8988T (cell line): Measurements from ENCODE around the gene PPP2R5A.
"Not testable (repeated sequence)": the region's sequence is repeated elsewhere in the genome, so short reads cannot be mapped to it uniquely, and the experiment has no call there.

ENCODE experiments used
- DNase-seq: peaks from one replicate; pipeline ENCODE4 v3.0.0; 2011

The PPP2R5A gene

DNA sequence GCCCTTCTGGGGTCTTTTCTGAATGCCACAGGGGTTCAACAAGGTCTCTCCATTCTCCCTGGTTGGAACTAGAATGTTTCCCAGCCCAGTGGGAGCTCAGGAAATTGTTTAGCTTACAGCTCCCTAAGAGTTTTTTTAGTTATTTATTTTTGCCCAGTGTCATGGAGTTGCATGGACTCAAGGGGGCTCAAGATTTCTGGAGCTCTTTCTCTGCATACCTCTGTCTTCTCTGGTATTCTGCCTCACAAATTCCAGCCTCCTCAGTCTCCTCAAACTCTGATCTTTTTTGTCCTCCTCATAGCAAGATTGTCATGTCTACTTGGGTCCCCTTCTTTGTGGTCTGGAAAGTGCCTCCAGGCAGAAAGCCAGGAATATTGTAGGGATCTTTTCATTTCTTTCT, 15.9 kb upstream of the PPP2R5A start:
- no peak for DNase-seq

- no peak for DNase-seq
Measured at GRCh38 chr1:212270564-212270963, 14.6 kb upstream of the PPP2R5A start.

DNA sequence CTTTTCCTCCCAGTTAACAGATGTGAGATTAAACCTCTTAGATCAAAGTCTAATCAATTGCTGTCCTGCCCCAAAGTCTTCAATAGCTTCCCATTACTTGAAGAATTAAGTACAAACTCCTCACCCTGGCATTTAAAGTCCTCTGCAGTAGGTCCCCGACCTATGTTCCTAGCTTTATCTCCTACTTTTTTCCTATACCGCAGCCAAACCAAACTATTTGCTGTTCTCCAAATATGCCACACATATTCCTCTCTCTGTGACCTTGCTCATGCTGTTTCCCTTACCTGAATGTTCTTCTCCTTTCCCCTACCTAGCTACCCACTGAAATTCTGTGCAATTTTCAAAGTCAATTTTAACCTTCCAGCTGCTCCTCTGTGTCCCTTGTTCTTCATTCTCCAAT, 14.0 kb upstream of the PPP2R5A start:
- DNase-seq = no peak

DNA sequence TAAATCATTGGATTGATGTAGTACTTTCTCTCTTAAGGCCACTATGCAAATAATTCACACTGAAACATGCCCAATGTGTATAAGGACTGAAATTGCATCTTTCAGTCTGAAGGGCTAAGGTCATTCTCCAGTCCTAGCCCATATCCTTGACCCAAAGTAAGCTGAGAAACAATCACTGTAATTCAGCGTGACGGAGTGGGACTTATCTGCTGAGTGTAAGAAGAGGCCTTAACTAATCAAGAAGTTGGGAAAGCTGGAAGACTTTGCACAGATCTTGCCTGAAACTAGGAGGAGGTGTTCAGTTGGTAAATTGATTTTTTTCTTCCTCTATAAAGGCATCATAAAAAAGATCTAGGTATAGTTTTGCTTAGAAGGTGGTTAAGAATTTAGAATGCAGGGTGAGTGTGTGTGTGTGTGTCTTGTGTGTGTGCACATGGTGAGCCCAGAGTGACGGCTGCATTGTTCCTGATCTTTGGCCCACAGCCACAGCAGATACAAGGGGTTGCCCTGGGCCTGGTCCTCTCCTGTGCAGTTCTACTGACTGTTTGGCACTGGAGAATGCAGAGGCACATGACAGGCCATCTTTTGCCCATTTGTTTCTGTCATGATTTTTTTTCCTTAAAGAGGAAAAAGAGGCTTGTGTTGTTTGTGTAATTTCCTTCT, 13.3 kb upstream of the PPP2R5A start:
- no peak for DNase-seq

- no peak for DNase-seq
Measured at GRCh38 chr1:212281590-212281989, 3.6 kb upstream of the PPP2R5A start.

- DNase-seq = no peak
Measured at GRCh38 chr1:212283741-212284140, 1.5 kb upstream of the PPP2R5A start.

DNA sequence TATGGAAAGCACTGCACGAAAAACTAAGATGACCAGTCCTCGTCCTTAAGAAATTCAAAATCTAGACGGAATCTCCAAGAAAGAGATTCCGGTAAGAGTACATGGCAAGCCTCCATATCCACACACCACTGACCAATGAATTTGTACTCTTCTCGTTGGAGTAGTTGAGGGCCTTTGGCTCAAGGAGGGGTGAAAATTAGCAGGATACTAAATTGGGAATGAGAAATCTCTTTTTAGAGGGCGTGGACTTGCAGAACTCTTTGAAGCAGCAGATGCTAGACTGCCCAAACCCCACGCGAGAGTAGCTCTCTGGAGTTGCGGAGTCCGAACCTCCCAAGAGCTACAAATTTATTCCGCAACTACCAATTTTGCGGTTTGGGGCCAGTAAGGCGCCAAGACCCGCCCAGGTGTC, 872 bp upstream of the PPP2R5A start:
- DNase-seq = no peak

DNA sequence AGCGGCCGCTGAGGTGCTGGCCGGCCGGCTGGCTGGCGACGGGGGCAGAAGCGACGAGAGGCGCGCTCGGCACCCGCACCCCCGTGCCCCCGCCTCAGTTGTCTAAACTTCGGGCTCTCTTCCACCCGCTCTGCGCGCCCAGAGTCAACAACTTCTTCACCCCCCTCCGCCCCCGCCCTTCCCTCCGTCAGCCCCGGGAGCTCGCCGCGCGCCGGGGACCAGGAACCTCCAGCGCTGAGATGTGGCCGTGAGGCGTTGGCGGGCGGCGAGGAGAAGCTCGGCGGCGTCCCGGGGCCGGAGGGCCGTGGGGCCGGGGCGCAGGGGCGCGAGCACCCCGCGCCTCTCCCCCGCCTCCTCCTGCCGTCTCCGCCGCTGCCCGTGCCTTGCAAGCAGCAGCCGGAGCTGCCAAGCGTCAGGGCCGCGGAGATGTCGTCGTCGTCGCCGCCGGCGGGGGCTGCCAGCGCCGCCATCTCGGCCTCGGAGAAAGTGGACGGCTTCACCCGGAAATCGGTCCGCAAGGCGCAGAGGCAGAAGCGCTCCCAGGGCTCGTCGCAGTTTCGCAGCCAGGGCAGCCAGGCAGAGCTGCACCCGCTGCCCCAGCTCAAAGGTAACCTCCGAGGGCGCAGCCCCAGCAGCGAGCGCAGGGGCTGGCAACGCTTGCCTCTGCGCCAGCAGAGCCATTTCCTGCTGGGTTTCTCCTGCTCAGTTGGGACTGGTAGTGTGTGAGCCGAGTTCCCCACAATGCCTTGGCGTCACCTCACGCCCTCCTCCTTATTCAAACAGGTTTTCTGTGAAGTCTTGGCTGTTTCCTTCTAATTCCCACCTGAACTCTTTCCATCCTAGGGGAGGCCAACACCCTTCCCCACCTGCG, 710 bp downstream of the PPP2R5A start:
- DNase-seq = peak; percentile 28

DNA sequence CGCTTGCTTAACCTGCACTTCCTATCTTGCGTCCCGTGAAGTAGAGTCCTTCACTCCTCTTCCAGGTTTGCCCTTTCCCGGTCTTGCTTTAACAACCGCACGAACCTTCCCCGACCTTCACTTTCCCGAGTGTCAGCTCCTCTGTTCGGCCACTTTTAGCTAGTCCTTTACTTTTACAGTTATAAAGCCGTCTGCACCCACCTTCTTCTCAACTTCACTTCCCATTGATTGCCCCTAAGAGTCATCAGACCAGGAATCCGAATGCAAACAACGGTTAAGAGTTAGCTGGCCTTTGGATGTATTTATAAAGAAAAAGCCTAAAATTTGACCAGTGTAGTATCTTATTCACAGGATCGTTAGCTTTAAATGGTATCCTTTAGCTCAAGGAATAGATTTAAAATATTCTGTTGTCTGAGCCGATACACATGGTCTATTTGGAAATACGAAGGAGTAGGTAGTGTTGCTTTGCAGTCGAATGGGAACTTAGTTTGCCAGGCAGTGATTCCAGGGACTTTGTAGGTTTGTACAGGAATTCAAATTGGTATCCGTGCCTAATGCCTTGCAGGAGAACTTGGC, 1.4 kb downstream of the PPP2R5A start:
- DNase-seq = no peak

- no peak for DNase-seq
Measured at GRCh38 chr1:212287261-212287895, 2.2 kb downstream of the PPP2R5A start.

DNA sequence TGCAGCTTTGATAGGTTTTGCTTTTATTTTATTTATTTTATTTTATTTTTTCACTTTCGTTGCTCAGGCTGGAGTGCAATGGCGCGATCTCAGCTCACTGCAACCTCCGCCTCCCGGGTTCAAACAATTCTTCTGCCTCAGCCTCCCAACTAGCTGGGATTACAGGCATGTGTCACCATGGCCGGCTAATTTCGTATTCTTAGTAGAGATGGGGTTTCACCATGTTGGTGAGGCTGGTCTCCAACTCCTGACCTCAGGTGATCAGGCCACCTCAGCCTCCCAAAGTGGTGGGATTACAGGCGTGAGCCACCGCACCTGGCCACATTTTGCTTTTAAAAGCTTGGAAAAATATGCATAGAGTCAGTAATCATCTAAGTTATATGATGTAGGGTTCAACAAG, 2.8 kb downstream of the PPP2R5A start:
- DNase-seq = not testable (repeated sequence)

DNA sequence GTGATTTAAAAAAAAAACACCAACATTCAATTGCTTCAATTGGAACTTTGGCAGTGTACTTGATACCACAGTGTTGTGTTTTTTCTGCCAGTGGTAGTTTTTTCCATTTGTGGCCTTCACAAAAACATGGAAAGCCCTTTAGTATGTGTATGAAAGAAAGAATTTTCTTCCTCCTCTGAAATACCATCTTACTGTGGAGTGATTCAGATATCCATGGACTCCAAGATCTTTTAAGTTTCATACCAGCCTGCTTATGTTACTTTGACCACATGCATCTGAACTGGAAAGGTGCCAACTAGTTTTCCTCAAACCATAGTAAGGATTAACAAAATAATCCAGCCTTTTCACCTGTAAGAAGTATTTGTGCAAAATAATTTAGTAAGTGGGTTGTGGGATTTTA, 3.4 kb downstream of the PPP2R5A start:
- no peak for DNase-seq

- DNase-seq = no peak
Measured at GRCh38 chr1:212289262-212290077, 4.3 kb downstream of the PPP2R5A start.

- no peak for DNase-seq
Measured at GRCh38 chr1:212290608-212291007, 5.4 kb downstream of the PPP2R5A start.

DNA sequence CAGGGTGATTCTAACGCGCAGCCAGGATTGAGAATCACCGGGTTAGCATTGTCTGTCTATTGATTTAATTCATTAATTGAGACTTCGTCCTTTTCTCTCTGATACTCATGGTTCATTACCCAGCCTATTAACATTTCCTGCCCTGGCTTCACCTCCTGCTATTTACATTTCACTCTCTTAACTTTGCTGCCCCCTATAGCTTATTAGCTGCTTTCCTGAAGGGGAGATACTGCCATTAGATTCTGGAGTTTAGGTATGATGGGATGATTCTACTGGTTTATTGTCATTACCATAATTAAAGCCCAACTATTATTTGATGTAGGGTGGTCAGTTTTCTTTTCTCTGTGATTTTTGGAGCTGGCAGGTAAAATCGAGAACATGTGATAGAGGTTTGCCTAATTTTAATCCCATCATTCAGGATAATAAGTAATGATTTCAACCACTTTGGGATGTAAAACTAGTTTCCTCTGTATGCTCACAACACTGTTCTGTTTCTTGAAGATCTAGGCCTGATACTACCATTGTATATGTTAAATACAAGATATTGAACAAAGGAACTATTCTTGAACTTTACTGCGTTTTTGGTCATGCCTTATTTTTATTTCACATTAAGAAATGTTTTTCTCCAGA, 6.4 kb downstream of the PPP2R5A start:
- no peak for DNase-seq

DNA sequence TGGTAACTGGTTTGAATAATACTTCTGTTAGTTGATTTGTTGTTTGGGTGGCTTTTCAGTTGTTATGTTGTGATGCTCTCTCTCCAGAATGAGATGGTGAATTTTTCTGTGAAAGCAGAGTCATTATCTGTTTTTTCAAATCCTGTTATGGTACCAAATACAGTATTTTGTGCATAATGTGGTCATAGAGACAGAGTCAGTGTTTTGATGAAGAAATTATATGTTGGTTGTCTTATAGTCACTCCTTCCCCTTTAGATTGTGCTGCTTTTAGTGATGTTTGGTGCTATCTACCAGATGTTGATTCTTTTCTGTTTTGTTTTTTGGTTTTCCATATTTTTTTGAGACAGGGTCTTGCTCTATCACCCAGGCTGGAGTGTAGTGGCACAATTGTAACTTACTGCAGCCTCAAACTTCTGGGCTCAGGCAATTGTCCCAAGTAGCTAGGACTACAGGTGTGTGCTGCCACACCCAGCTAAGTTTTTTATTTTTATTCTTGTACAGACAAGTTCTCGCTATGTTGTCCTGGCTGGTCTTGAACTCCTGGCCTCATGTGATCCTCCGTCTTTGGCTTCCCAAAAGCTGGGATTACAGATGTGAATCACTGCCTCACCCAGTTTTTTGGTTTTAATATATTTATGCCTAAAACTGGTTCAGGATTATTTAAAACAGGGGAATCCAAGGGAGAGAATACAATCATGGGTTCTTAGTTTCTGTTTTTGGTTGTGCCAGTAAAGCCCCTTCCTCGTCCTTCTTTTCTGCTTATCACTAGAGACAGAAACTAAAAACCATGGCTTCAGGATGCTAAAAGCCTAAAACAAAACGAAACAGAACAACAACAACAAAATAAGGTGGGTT, 7.3 kb downstream of the PPP2R5A start:
- no peak for DNase-seq

DNA sequence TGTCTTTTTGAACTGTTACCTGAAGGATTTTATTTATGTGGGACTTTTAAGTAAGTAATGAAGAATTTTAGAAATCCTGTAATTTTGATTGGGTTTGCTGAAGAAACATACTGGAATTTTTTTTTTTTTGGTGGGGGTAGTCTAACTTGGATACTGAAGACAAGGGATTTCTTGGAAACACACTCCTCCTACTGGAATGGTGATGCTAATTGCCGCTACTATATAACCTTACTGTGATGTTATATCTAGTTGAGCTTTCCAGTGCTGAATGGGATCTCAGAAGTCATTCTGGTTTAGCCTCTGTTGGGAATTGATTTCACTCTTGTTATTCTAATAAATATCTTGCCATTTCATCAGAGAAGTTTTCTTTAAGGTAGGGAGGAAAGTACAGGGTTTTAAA, 8.4 kb downstream of the PPP2R5A start:
- DNase-seq = no peak

DNA sequence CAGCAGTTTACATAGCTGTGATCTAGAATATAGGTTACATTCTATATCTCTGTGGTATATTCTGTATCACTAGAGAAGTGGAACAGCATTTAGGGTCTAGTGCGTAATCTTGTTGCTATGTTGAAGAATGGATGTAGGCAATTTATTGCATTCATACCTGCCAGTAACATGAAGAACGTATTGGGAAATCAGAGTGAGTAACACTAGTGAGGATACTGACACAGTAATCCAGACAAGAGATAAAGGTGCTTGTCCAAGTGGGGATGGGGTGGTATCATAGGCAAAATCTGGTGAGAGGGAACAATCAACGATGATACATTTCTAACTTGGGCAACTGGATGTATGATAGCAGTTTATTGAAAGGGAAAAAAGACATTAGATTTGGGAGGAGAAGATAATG, 9.8 kb downstream of the PPP2R5A start:
- no peak for DNase-seq

DNA sequence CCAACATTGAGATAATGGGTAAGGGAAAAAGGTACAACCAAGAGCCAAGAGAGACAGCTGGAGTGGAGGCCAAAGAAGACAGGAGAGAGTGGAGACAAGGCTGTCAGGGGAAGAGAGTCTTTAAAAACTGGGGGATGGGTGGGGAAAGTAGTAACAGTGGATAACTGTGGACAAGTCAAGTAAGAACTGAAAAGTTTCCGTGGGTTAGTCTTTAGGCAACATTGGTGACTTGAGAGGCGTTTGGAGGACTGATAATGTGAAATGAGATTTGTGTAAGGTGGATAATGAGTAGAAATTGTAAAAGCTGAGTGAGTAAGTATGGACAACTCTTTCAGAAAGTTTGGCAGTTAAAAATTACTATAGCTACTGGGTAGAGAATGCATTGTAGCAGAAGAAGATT, 10.4 kb downstream of the PPP2R5A start:
- DNase-seq = no peak

DNA sequence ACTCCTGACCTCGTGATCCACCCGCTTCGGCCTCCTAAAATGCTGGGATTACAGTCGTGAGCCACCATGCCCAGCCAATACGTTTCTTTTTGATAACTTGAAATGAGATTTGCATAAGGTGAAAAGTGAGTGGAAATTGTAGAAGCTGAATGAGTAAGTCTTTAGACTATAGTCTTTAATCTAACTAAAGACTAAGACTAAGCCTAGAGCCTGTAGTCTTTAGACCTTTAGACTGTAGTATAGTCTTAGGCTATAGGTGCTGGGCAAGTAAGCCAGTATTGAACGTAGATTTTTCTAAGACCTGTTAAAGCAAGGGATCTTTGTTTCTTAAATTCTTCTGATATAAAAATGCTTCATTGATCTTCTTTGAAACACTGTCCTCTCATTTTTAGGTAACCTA, 12.1 kb downstream of the PPP2R5A start:
- DNase-seq = no peak

DNA sequence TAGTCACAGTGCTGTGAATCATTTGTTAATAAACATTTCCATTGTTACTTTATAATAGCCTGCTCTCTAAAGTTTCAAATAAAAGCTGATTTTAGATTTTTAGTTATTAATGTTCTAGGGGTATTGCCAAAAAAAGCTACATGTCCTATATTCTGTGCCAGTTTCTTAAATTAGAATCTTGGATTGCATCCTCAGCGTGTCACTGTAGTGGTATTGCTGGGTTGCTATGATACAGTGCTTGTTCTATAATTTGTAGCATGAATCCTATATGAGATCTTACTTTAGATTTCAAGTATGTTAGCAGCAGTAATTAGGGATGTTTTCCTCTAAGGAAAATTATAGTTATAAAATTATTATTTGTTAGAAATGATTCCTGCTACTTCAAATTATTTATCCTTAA, 16.4 kb downstream of the PPP2R5A start:
- no peak for DNase-seq
